RKO (cell line): Measurements from ENCODE around the gene VAC14.

Source experiments
- DNase-seq: peaks from one replicate; pipeline ENCODE4 v3.0.0-alpha.2; 2016; ENCODE audit warnings: low spot score

Gene VAC14

GRCh38 chr16:70692130-70692872 is 108.7 kb downstream of the VAC14 start:
- DNase-seq, result no peak

- peak; percentile 18 for DNase-seq
Measured at GRCh38 chr16:70691223-70692129, 109.5 kb downstream of the VAC14 start.

GRCh38 chr16:70689970-70690891 is 110.7 kb downstream of the VAC14 start:
- no peak for DNase-seq

- DNase-seq, result no peak
Measured at GRCh38 chr16:70689035-70689969, 111.7 kb downstream of the VAC14 start.

- no peak for DNase-seq
Measured at GRCh38 chr16:70688246-70688742, 112.7 kb downstream of the VAC14 start.

GRCh38 chr16:70687671-70688245 is 113.2 kb downstream of the VAC14 start:
- no peak for DNase-seq

GRCh38 chr16:70687102-70687511 is 113.9 kb downstream of the VAC14 start:
- DNase-seq, result no peak

- no peak for DNase-seq
Measured at GRCh38 chr16:70686376-70687101, 114.4 kb downstream of the VAC14 start.

- peak; percentile 78 for DNase-seq
Measured at GRCh38 chr16:70685938-70686375, 115.0 kb downstream of the VAC14 start, which contains the start of gene MTSS2. Gene MTSS2, minus strand, starts transcription at chr16:70686053. Its CDS starts 262 bp downstream, at chr16:70685791.

GRCh38 chr16:70685061-70685937 is 115.7 kb downstream of the VAC14 start:
- DNase-seq, result peak; percentile 30

- DNase-seq, result no peak
Measured at GRCh38 chr16:70684146-70685060, 116.6 kb downstream of the VAC14 start.

- DNase-seq, result no peak
Measured at GRCh38 chr16:70683146-70683944, 117.6 kb downstream of the VAC14 start.

- no peak for DNase-seq
Measured at GRCh38 chr16:70682239-70683145, 118.5 kb downstream of the VAC14 start.

GRCh38 chr16:70681382-70682238 is 119.3 kb downstream of the VAC14 start:
- DNase-seq, result no peak
